NCI-H1694 treated with DMSO at 0.1 percent for 48 hours (cell line): ENCODE measurements around the gene CCDC158.

Experiments used
- DNase-seq: peaks from one replicate; lab custom pipeline; 2025; lab: John Stamatoyannopoulos, UW

Gene CCDC158

DNA sequence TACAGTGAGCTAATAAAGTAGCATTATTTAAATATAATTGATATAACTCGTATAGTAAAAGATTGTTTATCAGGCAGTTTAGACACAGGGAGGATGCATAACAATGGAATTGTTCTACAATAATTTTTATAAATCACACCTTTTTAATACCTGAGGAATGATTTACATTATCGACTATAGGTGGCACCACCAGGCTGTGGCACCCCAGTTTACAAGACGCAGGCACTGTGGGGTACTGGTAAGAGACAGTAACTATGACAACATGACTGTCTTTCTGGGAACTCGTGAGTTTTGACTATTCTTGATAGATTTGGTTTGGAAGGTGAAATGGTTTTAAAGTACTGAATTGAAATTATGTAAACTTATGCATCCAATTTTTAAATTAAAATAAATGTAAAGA, 141.5 kb downstream of the CCDC158 start:
- DNase-seq = no peak

- no peak for DNase-seq
Observed at GRCh38 chr4:76278583-76278982, 142.4 kb downstream of the CCDC158 start.

DNA sequence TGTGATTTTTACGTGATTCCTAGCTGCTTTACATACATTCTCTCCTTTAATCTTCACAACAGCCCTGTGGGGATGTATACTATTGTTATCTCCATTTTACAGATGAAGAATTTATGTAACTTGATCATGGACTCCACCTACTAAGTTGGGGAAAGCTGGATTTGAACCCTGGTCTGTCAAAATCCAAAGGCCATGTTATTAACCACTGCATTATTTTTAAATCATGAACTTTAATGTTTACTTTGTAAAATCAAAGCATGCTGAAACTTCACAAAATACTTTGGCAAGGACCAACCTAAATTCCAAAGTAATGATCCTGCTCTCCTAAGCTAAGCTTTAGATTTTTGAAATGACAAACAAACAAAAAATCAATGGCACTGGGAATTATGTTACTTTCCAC, 143.3 kb downstream of the CCDC158 start:
- no peak for DNase-seq

DNA sequence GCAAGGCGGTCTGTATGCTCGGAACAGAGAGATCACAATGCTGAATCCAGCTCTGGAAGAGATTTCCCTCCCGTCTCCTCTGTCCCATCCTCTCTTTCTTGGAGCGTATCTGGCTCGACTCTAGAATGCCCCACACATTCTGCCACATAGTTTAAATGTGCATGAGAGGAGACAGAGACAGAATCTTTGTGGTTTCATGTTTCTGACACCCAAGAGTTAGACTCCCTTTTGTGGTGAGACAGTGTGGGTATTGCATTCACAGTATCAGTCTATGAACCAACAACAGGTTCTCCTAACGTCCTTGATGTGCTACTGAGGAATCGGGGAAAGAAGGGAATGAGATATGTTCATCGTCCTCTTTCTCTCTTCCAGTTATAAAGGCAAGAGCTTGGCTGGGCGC, 144.1 kb downstream of the CCDC158 start:
- no peak for DNase-seq

DNA sequence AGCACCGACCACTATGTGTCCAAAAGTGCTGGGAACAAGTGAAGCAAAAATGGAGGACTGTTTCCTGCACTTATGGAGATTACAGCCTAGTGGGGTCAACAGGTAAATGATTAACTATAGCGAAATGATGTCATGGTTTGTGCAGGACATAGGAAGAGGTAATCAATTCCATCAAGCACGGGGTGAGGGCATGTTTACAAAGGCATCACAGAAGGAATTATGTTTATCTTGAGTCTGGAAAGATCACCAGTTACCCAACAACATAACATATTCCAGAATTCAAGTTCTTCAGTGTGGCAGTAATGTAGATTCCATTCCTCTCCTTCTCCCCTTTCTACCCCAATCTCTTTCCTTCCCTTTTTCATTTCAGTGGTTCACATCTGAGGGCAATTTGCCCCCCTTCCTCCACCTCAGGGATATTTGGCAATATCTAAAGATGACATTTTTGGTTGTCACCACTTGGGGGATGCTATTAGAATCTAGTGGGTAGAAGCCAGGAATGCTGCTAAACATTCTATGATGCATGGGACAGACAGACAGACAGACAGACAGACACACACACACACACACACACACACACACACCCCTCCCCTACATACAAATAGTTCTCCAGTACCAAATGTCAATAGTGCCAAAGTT, 145.3 kb downstream of the CCDC158 start:
- DNase-seq = no peak

DNA sequence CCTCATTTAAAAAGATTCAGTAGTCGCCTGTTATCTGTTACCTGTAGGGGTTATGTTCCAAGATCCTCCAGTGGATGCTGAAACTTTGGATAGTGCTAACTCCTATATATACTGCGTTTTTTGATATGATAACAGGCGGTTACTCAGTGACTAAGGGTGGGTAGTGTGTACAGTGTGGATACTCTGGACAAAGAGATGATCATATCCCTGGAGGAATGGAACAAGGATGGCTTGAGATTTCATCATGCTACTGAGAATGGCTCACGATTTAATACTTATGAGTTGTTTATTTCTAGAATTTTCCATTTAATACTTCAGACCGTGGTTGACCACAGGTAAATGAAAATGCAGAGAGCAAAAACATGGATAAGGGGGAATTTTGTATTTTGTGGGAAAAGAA, 147.9 kb downstream of the CCDC158 start:
- DNase-seq = no peak

- no peak for DNase-seq
Observed at GRCh38 chr4:76272582-76272981, 148.4 kb downstream of the CCDC158 start.

DNA sequence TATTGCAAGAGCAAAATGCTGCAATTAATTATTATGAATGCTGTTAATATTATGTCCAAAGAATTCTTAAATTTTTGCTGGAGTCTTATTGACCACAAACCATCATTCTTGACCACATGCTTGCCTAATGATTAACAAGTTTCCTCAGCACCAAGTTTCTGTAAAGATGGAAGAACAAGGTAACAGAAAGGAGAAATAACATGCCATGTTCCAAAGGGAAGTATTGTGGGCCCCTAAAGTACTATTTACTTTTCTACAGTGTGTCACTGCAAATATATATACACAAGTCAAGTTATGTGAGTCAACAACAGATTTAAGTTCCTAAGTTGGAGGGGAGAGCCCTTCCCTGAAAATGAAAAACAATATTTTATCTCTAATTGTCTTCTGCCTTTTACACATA, 148.9 kb downstream of the CCDC158 start:
- no peak for DNase-seq

DNA sequence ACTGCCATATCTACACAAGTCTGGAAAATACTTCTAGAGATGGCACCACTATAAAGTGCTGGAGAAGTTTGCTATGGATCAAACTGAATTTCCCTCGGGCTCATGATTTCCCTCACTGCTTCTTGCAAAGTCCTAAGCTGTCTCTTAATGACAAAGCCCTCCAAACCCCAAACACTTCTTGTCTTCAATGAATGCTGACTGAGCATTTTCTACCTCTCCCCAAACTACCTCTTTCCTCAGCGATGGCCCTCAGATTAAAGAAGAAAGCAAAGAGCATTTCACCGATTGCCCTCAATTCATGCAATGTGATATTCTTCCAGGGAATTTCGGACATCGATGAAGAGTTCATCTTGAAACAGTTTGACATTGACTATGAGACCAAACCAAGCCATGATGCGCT, 149.7 kb downstream of the CCDC158 start:
- no peak for DNase-seq

- DNase-seq = peak; percentile 44
Observed at GRCh38 chr4:76270244-76271175, 150.4 kb downstream of the CCDC158 start.

GRCh38 chr4:76267811-76268210, 153.1 kb downstream of the CCDC158 start:
- DNase-seq = no peak

DNA sequence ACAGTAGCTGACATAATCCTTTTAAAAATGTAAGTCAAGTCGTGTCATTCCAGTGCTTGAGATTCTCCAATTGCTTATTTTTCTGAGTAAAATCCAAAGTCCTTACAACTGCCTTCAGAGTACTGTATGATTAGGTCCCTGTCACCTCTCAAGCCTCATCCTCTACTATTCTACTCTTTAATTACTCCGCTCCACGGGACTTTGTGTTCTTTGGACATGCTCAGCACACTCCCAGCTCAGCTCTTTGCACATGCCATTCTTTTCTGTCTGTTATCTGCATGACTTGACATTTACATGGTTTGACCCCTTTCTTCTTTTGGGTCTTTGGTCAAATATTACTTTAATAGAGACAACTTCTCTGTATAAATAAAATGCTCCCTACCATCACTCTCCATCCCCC, 154.3 kb downstream of the CCDC158 start:
- no peak for DNase-seq

- DNase-seq = no peak
Observed at GRCh38 chr4:76265631-76266218, 155.2 kb downstream of the CCDC158 start.
